Suppressor macrophage (primary cell): Measurements from ENCODE around the gene ESR1.
A peak's percentile ranks its signal among the peaks of the same experiment; 100 is the strongest.
"Not testable (repeated sequence)": the region's sequence is repeated elsewhere in the genome, so short reads cannot be mapped to it uniquely, and the experiment has no call there.

Source experiments
- DNase-seq, 4 experiments: peaks; one replicate each; pipeline ENCODE4 v3.0.0-alpha.2; 2020 to 2022

ESR1 gene

GRCh38 chr6:151814614-151815013, 7.1 kb downstream of the ESR1 start:
- DNase-seq: no peak

DNA sequence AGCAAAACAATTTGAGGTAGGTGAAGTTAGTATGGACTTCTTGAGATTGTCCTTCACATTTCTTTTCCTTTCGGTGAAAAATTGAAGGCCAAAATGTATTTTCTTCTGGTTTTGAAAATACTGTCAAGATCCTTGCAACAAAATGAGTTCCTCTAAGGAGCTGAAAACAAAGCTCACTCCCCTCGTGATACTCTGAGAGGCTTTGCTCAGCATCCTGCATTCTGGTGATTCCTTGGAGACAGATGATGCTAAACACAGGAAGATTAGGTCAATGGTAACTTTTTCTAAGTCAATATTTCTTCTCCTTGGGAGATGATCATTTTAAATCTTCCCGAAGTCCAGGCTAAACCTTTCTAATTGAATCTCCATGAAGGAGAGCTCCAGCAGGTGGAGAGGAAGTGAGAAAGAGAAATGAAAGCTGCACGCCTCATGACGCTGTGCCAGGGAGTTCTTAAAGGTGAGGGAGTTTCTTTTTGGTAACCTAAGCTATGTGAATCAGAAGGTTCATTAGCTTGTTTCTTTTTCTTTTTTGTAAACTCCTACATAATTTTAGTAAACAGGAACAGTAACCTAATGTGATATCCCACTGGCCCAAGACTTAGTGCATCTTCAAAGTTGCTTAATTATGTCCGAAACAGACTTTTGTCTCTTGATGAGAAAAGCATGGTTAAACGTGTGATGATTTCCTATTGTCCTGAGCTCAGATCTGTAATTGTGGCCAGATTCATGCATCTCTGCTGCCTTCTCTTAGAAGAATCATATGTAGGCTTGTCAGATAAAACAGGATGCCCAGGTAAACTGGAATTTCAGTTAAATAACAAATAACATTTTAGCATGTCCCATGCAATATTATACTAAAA, 15.0 kb downstream of the ESR1 start:
- DNase-seq: no peak

- DNase-seq: no peak
Observed at GRCh38 chr6:151826517-151827142, 19.1 kb downstream of the ESR1 start.

DNA sequence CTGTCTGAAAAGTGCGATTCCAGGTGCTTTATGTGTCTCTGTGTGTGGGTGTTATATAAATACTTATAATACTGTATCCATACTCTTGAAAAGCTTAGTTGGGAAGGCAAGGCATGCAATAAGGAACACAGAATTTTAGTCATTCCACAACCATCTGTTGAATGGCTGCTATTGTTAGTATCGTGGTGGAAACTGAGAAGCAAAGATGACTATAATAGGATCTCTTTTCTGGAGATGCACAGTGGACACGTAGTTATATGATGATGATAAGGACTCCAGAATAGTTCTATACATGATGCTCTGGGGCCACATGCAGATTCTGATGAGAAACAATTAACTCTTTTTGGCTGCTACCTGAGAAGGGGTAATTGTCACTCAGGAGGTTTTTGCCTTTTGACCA, 25.2 kb downstream of the ESR1 start:
- no peak for DNase-seq

DNA sequence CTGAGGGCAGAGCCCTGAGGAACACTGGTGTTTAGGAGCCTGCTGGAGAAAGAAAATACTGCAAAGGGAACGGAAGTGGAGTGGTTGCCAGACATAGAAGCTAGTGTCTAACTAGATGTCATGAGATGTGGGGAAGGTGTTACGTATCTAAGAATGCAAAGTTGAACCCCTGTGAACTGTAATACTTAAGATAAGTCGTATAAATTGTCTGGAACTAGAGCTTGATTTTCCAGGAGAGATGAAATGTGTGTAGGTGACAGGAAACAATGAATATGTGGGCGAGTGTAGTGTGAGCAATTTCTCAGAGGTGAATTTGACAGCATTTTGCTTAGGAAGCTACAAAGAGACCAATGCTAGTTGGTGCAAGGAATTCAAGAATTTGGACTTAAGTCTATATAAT, 27.9 kb downstream of the ESR1 start:
- DNase-seq: no peak

DNA sequence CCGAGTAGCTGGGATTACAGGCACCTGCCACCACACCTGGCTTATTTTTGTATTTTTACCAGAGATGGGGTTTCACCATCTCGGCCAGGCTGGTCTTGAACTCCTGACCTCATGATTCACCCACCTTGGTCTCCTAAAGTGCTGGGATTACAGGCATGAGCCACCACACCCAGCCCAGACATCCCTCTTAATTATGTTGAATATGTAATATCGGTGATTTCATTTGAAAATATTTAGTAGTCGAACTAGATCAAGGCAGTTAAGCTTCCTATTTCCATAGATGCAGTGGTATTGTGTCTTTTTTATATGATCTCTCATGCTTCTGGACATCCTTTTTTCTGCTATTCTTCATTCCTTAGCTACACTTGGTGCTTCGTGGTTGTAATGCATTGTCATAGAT, 29.7 kb downstream of the ESR1 start:
- DNase-seq: no peak

DNA sequence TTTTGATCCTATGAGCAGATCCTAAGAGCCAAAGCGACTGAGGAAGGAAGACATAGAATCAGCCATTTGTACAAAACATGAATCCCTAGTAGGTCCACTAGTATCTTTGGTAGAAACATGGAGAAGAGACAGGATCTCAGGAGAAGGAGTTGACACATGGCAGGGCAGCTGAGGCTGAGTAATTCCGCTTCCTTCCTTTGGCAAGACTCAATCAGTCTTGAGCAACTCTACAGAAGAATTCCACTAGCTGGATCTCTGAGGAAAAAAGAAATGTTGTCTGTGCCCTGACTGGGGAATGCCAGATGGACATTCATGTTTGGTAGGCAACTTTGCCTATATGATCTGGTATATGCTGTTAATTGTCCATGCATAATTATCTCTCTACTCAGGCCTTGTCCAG, 35.3 kb downstream of the ESR1 start:
- peak in 3 of 4 experiments; percentile 2 to 14 (median 4) for DNase-seq

GRCh38 chr6:151847064-151847463, 39.6 kb downstream of the ESR1 start:
- DNase-seq: peak in 3 of 4 experiments; percentile 10 to 39 (median 24)

GRCh38 chr6:151850479-151851003, 43.1 kb downstream of the ESR1 start:
- DNase-seq: no peak

DNA sequence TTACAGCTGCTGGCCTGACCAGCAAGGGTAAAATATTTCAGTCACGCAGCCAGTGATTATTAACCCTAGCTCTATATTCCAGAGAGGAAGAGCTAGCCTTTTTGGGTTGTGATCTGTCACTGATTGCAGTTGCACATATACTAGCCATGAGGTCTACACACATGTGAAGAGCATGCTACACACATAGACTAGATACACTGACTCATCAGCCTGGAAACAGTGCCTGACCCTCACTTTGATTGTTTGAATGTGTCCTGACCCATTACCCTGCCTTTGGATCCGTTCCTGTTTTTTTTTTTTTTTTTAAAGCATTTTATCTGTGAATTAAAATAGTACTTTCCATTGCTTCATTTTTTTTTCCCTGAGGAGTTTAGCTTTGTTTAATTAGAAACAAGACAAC, 50.8 kb downstream of the ESR1 start:
- no peak for DNase-seq

GRCh38 chr6:151862461-151862860, 55.0 kb downstream of the ESR1 start:
- DNase-seq: no peak

GRCh38 chr6:151867361-151867869, 59.9 kb downstream of the ESR1 start:
- not testable (repeated sequence) for DNase-seq

- no peak for DNase-seq
Observed at GRCh38 chr6:151869345-151869744, 61.9 kb downstream of the ESR1 start.

- DNase-seq: no peak
Observed at GRCh38 chr6:151869787-151870186, 62.3 kb downstream of the ESR1 start.

DNA sequence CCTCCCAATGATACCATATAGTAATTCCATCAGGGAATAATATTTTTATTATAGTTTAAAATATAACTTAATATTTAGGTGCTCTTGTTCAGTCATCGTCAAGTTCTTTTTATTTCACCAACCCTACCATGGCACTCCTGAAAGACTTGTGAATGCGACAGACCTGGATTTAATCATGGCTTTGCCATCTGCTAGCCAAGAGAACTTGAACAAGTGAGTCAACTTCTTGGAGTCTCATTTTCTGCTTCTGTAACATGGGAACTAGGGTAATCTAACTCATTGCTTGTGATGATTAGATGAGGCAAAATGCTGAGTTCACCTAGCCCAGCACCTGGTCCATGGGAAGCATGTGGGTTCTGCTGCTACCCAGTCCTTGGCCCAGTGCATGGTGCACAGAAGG, 62.9 kb downstream of the ESR1 start:
- DNase-seq: no peak

DNA sequence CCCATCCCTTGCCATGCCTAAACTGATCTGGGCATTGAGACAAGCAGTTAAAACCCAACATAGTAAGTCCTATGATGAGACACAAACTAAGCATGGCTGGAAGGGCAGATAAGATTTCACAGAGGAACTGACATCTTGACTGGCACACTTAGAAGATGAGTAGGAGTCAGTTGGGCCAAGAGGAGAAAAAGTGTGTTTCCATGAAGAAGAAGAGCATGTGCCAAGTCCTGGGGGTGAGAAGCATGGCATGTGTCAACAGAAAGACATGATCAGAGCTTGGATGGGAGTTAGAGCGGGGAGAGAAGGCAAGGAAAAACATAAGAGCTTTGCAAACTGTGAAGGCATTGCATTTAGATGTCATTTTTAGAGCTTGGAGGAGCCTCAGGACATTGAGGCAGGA, 68.0 kb downstream of the ESR1 start:
- DNase-seq: no peak

DNA sequence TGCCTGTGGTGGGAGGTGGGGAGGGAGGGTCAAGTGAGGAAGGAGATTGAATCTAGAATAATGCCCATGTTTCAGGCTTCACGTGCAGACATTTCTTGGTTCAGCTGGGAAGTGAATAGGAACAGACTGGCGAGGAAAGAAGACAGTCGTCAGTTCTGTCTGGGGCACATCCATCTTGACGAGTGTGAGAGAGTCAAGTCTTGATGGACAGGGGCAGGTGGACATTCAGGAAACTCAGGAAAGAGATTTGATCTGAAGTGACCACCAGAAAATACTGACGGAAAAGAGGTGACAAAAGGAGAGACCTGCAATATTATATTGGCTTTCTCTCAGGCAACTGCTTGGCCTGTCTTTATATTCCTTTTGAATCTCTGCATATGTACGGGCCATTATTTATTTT, 68.6 kb downstream of the ESR1 start:
- DNase-seq: no peak

DNA sequence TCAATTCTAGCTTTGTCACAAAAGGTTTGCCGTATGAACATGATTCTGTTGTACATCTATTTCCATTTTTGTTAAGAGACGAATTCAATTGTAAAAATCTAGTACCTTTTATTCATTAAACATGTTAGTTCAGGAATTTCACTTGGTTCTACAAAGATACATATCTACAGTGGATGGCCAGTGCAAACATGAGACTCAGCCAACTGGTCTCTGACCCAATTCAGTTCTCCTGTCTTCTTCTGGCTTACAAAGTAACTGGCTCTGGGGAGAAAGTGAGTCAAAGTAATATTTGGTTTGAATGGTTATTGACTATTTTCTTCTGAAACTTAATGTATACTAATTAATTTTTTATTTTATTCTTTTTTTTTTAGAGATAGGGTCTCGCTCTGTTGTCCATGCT, 70.0 kb downstream of the ESR1 start:
- DNase-seq: no peak

GRCh38 chr6:151881231-151881630, 73.7 kb downstream of the ESR1 start:
- no peak for DNase-seq

DNA sequence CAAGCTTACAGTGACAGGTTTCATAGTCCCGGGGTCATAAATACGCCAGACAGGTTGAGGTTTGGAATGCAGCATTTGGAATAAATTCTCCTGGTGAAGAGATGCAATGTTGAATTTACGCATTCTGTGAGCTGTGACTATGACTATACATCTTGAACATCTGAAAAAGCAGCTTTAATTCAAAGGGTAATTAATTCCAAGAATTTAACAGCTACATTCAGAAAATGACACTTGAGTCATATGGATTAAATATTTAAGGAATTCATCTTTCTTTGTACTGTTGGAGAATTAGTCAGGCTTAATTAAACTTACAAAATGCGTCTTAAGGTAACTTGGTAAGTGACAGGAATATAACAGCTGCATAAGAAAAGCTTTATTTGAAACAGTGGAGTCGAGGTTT, 74.7 kb downstream of the ESR1 start:
- no peak for DNase-seq

- DNase-seq: peak in 2 of 4 experiments; percentile 1 to 7
Observed at GRCh38 chr6:151885234-151885633, 77.8 kb downstream of the ESR1 start.

GRCh38 chr6:151891524-151891923, 84.0 kb downstream of the ESR1 start:
- DNase-seq: no peak

- not testable (repeated sequence) for DNase-seq
Observed at GRCh38 chr6:151894426-151894825, 86.9 kb downstream of the ESR1 start.

- DNase-seq: not testable (repeated sequence)
Observed at GRCh38 chr6:151899221-151899620, 91.7 kb downstream of the ESR1 start.
